Kidney tubule cell (primary cell): ENCODE results near the gene GNG7.
A peak's percentile ranks its signal among the peaks of the same experiment; 100 is the strongest.
"Not testable (repeated sequence)": the region's sequence is repeated elsewhere in the genome, so short reads cannot be mapped to it uniquely, and the experiment has no call there.

Experiments used
- DNase-seq: peaks from one replicate; pipeline ENCODE4 v3.0.0-alpha.2; 2018; ENCODE audit warnings: low spot score

The GNG7 gene

DNA sequence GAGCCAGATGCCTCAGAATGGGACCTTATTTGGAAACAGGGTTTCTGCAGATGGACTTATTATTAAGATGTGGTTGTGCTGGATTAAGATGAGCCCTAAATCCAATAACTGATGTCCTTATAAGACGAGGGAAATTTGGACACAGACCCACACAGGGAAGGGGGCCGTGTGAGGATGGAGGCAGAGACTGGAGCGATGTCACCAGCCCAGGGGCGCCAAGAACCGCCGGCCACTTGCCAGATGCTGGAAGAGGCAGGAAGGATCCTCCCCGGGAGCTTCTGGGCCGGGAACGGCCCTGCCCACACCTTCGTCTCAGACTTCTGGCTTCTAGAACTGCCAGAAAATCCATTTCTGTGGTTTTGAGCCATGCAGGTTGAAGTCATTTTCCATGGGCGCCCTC is 26.6 kb downstream of the GNG7 start:
- DNase-seq: no peak

DNA sequence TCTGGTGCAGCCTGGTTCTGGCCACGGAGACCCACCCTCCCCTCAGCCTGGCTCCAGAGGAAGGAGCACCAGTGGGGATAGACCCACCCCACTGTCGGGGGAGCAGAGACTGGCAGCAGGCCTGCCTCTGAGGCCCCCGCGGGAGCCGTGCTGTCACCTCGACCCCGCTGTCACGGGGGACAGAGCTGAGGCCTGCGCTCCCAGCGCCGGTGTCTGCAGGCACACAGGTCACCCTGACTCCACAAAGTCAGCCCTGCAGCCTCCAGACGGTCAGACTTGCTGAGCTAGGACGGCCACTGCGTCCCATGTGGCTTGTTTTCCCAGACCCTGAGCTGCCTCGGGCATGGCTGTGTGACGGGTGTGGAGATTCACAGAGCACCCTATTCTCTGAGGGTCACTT is 32.3 kb downstream of the GNG7 start:
- no peak for DNase-seq

DNA sequence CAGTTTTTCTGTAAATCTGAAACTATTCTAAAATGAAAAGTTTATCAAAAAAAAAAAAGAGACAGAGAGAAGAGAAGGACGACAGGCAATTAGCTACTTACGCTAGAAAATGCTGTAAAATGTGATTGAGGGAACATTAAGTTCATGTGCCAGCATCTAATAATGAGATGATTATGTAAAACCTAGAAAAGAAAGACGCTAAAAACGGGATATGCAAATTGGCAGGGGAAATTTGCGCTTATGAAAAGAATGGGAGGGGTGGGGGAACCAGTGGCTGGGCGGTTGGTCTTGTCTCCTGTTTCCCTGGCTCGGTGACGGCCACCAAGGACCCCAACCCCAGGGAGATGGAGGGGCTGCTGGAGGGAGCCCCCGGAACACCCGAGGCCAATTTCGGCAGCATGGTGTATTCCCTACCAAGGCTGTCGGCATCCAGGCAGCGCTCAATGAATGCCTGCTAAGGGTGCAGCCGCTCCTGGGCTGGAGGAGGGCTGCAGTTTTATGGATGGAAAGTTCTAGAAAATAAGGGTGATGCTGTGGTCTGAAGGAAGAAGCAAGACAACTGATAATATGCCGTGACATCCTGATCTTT is 34.2 kb downstream of the GNG7 start:
- DNase-seq: no peak

- not testable (repeated sequence) for DNase-seq
Observed at GRCh38 chr19:2667349-2667748, 35.1 kb downstream of the GNG7 start.

GRCh38 chr19:2666344-2666994 is 36.0 kb downstream of the GNG7 start:
- no peak for DNase-seq

DNA sequence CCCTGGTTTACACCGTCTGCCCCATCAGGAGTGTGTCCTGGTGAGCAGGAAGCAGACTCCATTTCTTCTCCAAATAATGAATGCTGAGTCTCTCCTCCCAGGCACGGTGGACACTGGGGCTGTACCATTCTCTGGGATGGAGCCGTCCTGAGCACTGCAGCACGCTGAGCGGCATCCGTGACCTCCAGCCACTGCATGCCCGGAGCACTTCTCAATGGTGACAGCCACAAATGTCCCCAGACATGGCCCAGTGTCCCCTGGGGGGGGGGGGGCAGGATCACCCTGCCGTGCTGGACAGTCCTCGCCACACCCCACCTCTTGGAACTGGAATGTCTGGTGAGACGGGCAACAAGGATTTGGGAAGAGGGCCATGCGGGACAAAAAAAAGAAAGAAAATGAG is 37.4 kb downstream of the GNG7 start:
- DNase-seq: no peak

- DNase-seq: peak; percentile 6
Observed at GRCh38 chr19:2663920-2664571, 38.4 kb downstream of the GNG7 start.

DNA sequence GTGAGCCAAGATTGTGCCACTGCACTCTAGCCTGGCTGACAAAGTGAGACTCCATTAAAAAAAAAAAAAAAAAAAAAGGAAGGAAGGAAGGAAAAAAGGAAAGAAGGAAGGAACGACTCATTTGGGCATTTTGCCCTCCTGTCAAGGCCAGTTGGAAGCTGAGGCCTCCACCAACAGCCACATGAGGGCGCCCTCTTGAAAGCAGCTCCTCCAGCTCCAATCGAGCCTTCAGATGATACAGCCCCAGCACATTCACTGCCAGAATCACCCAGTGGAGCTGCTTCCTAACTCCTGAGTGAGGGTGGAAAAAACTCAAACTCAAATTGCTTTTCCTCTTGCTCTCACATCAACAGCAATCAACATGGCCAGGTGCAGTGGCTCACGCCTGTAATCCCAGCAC is 40.9 kb downstream of the GNG7 start:
- no peak for DNase-seq

DNA sequence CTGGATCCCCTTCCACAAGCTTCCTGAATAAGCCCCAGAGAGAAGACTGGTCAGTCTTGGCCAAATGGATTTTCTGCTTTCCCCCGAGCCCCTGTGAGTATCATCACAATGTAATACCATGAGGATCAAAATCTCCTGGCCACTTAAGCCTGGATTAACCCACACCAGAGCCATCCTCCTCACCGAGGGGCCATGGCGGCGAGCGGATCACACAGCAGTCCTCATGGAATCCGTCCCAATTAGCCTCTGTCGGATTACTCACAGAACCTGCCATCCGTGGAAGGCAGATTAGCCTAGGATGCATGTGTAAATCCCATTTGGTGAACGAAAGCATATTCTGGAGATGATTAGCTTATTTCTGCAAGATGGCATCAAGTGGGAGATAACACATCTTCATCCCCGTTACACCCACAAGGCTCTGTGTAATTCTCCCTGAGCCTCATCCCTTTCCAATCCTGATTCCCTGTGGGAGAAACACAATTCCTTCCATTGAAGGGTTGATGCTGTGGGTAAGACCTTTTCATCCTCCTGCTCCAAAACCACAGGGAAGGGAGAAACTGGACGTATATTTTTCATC is 42.5 kb downstream of the GNG7 start:
- DNase-seq: no peak

DNA sequence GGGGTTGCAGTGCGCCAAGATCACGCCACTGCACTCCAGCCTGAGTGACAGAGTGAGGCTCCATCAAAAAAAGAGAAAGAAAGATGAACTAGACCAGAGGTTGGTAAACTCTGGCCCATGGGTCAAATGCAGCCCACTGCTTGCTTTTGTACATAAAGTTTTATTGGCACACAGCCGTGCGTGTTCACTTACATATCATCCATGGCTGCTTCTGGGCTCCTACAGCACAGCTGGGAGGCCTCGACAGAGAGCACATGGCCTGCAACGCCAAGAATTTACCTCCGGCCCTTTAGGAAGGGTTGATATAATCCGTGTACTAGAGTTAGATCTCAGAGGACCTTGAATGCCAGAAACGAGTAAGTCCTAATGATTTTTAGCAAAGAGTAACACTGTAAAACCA is 46.0 kb downstream of the GNG7 start:
- no peak for DNase-seq

DNA sequence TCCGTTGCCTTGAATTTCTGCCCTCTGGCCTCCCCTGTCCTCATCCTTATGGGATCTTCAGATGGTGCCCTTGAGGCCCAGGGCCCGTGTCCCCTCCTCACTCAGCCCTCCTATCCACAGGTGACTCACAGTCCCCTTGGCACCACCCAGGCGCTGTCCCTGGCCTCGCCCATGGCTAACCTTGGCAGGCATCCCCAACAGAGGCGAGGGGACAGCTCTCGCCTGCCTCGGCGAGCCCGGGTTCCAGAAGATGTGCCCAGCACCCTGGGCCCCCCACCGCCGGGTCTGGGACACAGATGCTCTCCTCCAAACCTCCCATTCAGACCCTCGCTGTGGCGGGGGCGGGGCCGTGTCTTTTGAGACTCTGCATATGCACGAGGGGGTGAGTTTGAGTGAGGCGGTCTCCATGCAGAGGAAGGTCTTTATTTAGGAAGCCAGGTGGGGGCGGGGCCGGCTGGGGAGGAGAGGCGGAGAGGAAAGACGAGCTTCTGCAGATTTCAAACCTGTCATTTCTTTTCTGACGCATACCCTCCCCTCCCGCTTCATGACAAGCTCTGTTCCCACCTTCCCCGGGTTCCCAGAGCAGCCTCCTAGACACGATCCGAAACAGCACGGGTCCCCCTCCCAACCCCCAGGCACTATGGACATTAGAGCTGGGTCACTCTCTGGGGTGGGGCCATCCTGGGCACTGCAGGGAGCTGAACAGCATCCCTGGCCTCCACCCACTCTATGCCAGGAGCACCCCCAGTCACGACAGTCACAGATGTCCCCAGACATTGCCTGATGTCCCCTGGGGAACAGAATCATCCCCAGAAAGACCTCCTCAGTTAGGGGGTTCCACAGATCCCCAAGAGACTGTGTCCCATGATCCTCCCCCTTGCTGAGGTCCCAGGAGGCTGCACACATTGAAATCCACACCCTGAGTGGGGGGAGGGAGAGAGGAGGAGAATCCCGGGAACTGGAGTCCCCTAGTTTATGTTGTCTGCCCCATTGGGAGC is 48.5 kb downstream of the GNG7 start:
- DNase-seq: no peak

GRCh38 chr19:2653218-2653617 is 49.3 kb downstream of the GNG7 start:
- no peak for DNase-seq

DNA sequence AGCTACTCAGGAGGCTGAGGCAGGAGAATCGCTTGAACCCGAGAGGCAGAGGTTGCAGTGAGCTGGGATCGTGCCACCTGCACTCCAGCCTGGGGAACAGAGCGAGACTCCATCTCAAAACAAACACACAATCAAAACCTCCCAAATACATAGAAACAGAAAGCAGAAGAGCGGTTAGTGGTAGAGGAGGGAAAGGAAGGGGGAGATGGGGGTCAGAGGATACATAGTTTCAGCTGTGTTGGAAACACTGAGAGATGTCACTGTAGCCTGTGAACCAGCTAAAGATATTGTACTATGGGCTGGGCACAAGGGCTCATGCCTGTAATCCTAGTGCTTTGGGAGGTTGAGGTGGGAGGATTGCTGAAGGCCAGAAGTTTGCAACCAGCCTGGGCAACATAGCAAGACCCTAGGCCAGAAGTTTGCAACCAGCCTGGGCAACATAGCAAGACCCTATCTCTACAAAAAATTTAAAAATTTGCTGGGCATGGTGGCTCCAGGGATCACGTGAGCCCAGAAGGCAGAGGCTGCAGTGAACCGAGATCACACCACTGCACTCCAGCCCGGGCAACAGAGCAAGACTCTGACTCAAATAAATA is 49.9 kb downstream of the GNG7 start:
- no peak for DNase-seq

DNA sequence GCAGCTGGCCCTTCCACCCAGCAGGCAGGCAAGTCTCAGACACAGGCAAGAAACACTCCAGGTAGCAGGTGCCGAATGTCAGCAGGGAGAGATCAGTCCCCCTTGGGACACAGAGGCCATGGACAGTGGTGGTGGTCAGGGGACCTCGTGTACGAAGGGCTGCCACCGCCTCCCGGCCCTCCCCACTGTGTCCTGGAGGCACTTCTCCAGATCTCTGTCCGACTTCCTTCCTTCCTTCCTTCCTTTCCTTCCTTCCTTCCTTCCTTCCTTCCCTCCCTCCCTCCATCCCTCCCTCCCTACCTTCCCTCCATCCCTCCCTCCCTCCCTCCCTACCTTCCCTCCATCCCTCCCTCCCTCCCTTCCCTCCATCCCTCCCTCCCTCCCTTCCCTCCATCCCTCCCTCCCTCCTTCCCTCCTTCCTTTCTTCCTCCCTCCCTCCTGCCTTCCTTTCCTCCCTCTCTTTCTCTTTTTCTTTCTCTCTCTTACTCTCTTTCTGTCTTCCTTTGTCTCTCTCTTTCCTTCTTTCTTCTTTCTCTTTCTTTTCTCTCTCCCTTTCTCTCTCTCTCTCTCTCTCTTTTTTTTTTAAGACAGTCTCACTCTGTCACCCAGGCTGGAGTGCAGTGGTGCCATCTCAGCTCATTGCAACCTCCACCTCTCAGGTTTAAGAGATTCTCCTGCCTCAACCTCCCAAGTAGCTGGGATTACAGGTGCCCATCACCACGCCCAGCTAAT is 51.3 kb downstream of the GNG7 start:
- not testable (repeated sequence) for DNase-seq

GRCh38 chr19:2650515-2650914 is 52.0 kb downstream of the GNG7 start:
- DNase-seq: no peak

GRCh38 chr19:2648528-2648937 is 54.0 kb downstream of the GNG7 start:
- peak; percentile 73 for DNase-seq

DNA sequence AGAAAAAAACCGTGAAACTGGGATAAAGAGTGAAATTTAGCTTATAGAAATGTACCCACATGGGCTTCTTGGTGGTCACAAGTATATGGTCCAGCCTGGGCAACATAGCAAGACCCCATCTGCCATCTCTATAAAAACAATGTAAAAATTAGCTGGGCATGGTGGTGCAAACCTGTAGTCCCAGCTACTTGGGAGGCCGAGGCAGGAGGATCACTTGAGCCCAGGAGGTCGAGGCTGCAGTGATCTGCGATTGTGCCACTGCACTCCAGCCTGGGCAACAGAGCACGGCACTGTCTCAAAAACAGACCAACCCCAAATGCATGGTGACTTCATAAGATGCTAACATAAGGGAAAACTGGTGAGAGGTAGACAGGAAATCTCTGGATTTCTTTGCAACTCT is 54.4 kb downstream of the GNG7 start:
- no peak for DNase-seq

GRCh38 chr19:2646866-2647535 is 55.5 kb downstream of the GNG7 start:
- DNase-seq: no peak

DNA sequence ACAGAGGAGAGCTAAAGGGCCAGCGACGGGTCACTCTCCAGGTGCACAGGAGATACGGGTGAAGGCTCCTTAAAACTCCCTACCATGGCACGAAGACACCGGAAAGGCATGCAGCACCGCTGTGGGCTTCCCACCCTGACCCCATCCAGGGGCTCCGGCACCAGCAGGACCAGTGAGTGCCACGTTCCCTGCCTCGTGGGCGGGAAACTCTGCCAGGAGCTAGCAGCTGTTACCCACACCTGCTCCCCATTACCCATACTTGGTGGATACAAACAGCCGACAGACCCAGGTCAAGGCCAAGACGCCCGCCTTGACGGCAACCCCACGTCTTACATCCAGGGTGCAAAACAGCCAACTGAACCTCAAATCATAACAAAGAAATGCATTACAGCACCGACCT is 56.7 kb downstream of the GNG7 start:
- no peak for DNase-seq

GRCh38 chr19:2643123-2643737 is 59.3 kb downstream of the GNG7 start:
- not testable (repeated sequence) for DNase-seq
